ENCODE data around the gene ATP9B.
"Not testable (repeated sequence)": the region's sequence is repeated elsewhere in the genome, so short reads cannot be mapped to it uniquely, and the experiment has no call there.

ATP9B gene

DNA sequence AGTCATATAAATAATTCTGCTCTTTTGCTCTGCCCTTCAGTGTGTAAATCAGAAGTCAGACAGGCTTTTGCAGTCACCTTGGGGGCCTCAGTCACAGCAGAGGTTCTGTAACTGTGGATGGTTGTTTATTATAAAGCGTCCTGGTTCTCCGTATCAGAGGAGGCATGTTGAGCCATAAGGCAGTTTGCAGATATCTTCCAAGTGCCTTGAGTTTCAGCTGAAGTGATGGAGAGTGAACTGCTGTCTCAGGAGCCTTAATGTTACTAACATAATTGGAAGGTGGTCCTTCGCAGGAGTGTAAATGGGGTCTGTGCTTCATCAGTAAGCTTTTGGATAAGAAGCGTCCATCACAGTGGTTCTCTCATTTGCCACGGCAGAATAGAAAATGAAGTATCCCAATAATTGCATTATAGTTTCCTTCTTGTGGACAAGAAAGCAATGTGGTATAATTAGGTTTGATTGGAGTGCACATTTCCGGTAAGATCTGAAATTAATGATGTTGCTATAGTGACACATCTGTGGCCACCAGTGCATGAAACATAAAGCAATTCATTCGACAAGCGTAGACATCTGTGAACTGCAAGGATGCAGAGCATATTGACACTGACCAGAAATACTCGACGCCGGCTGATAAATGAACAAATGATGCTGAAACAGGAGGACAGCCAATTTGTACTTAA, 214.1 kb downstream of the ATP9B start:
- Histone ChIP-seq H3K4me1 (ENCODE audit: control insufficient read depth, insufficient read depth, low read length, poor library complexity, severe bottlenecking) (no peaks in the 10 kb centered on the region), H3K36me3 (ENCODE audit: control insufficient read depth, insufficient read depth, low read length) (no peaks in the 10 kb centered on the region), H3K9me3 (ENCODE audit: control insufficient read depth, low read length) (no peaks in the 10 kb centered on the region), H3K4me3 (ENCODE audit: extremely low read depth, insufficient read depth, low read length, poor library complexity, severe bottlenecking) (no peak overlapping the region), H3K27ac (ENCODE audit: low read depth, low read length, severe bottlenecking) (no peak overlapping the region)
- WGBS, 2 experiments (ENCODE audit: insufficient coverage in 2 of 2), result 93 to 97% methylated on average over 10 of the region's 11 CpGs

DNA sequence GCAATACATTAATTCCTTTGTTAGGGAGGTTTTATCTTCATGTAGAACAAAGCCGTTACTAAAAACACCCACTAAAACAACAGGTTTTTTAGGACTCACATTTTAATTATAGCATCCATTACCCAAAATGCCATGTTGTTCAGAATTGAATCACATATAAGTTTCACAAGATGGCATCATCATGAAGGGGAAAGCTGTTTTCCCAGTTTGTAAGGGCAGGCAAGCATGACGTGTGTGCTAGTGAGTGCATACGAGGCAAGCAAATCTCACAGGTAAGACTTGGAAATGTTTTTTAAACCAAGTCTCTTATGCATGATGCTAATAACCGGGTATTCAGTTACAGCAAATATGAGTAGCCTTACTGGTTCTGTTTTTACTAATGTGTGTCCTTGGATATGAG, 214.7 kb downstream of the ATP9B start:
- H3K9me3 ChIP-seq (ENCODE audit: control insufficient read depth, low read length), result no peaks in the 10 kb centered on the region
- 93 to 100% methylated on average over 3 of the region's 4 CpGs for WGBS, 2 experiments (ENCODE audit: insufficient coverage in 2 of 2)
- no peak overlapping the region for H3K27ac ChIP-seq (ENCODE audit: low read depth, low read length, severe bottlenecking)
- no peaks in the 10 kb centered on the region for H3K4me1 ChIP-seq (ENCODE audit: control insufficient read depth, insufficient read depth, low read length, poor library complexity, severe bottlenecking)
- no peak overlapping the region for H3K4me3 ChIP-seq (ENCODE audit: extremely low read depth, insufficient read depth, low read length, poor library complexity, severe bottlenecking)
- H3K36me3 ChIP-seq (ENCODE audit: control insufficient read depth, insufficient read depth, low read length), result no peaks in the 10 kb centered on the region

DNA sequence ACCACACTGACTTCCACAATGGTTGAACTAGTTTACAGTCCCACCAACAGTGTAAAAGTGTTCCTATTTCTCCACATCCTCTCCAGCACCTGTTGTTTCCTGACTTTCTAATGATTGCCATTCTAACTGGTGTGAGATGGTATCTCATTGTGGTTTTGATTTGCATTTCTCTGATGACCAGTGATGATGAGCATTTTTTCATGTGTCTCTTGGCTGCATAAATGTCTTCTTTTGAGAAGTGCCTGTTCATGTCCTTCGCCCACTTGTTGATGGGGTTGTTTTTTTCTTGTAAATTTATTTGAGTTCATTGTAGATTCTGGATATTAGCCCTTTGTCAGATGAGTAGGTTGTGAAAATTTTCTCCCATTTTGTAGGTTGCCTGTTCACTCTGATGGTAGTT, 216.0 kb downstream of the ATP9B start:
- not testable (repeated sequence) for H3K27ac ChIP-seq (ENCODE audit: low read depth, low read length, severe bottlenecking)

DNA sequence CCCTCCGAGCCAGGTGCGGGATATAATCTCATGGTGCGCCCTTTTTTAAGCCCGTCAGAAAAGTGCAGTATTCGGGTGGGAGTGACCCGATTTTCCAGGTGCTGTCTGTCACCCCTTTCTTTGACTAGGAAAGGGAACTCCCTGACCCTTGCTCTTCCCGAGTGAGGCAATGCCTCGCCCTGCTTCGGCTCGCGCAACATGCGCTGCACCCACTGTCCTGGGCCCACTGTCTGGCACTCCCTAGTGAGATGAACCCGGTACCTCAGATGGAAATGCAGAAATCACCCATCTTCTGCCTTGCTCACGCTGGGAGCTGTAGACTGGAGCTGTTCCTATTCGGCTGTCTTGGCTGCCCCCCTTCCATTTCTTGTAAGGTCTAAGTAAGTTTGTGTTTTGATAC, 221.2 kb downstream of the ATP9B start:
- H3K36me3 ChIP-seq (ENCODE audit: control insufficient read depth, insufficient read depth, low read length); H3K27ac ChIP-seq (ENCODE audit: low read depth, low read length, severe bottlenecking); H3K9me3 ChIP-seq (ENCODE audit: control insufficient read depth, low read length); H3K4me1 ChIP-seq (ENCODE audit: control insufficient read depth, insufficient read depth, low read length, poor library complexity, severe bottlenecking); H3K4me3 ChIP-seq (ENCODE audit: extremely low read depth, insufficient read depth, low read length, poor library complexity, severe bottlenecking): not testable (repeated sequence)
- 96 to 97% methylated on average over 14 to 15 of the region's 15 CpGs for WGBS, 2 experiments (ENCODE audit: insufficient coverage in 2 of 2)

More for the DNA sequence above, 216.0 kb downstream of the ATP9B start:
- not testable (repeated sequence) for H3K4me1 ChIP-seq (ENCODE audit: control insufficient read depth, insufficient read depth, low read length, poor library complexity, severe bottlenecking); H3K4me3 ChIP-seq (ENCODE audit: extremely low read depth, insufficient read depth, low read length, poor library complexity, severe bottlenecking); H3K36me3 ChIP-seq (ENCODE audit: control insufficient read depth, insufficient read depth, low read length); H3K9me3 ChIP-seq (ENCODE audit: control insufficient read depth, low read length)
- no CpG with 5 or more reads among the region's 1 CpG for WGBS, 2 experiments (ENCODE audit: insufficient coverage in 2 of 2)

DNA sequence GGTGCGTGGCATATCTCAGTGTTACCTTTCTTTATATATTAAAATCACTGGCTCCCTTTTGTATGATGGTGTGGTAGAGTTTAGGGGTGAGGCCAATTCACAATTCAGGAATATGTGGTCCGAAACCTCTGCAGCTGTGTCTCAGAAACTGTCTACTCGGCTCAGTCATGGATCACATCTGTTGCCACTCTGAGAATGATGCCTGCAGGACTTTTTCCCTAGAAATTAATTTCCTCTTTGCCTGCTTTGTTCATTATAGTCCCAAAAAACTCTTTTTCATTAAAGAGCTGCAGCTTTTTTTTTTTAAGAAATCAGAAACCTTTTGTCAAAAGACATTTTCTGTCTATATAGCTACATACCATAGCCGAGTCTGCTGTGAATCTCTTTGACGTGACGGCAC, 221.7 kb downstream of the ATP9B start:
- Histone ChIP-seq H3K4me3 (ENCODE audit: extremely low read depth, insufficient read depth, low read length, poor library complexity, severe bottlenecking) (no peak overlapping the region), H3K36me3 (ENCODE audit: control insufficient read depth, insufficient read depth, low read length) (peaks cover 9% of the 10 kb centered on the region), H3K4me1 (ENCODE audit: control insufficient read depth, insufficient read depth, low read length, poor library complexity, severe bottlenecking) (peaks cover 4% of the 10 kb centered on the region), H3K27ac (ENCODE audit: low read depth, low read length, severe bottlenecking) (no peak overlapping the region), H3K9me3 (ENCODE audit: control insufficient read depth, low read length) (peaks cover 4% of the 10 kb centered on the region)
- 96 to 100% methylated on average over 2 of the region's 6 CpGs for WGBS, 2 experiments (ENCODE audit: insufficient coverage in 2 of 2)

DNA sequence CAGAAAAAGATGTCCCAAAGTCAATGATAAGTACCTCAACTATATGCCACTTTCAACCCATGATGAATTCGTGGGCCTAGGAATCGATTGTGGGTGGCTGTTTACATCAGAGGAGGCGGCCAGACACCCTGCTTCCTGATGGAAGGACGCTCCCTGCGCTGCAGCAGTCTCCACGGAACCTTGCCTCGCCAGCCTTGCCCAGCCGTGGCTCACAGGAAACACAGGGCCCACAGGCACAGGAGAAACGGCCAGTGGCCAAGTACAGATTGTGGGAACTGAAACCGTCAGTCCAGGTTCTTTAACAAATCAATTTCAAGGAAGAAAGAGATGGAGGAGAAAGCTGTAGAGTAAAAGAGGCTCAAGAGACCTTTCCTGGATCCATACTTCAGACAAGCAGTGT, 225.0 kb downstream of the ATP9B start:
- Histone ChIP-seq H3K27ac (ENCODE audit: low read depth, low read length, severe bottlenecking) (no peak overlapping the region), H3K4me3 (ENCODE audit: extremely low read depth, insufficient read depth, low read length, poor library complexity, severe bottlenecking) (no peak overlapping the region), H3K9me3 (ENCODE audit: control insufficient read depth, low read length) (peaks cover 4% of the 10 kb centered on the region), H3K4me1 (ENCODE audit: control insufficient read depth, insufficient read depth, low read length, poor library complexity, severe bottlenecking) (peaks cover 4% of the 10 kb centered on the region), H3K36me3 (ENCODE audit: control insufficient read depth, insufficient read depth, low read length) (peaks cover 9% of the 10 kb centered on the region)
- WGBS, 2 experiments (ENCODE audit: insufficient coverage in 2 of 2), result 87 to 93% methylated on average over 6 to 10 of the region's 10 CpGs

DNA sequence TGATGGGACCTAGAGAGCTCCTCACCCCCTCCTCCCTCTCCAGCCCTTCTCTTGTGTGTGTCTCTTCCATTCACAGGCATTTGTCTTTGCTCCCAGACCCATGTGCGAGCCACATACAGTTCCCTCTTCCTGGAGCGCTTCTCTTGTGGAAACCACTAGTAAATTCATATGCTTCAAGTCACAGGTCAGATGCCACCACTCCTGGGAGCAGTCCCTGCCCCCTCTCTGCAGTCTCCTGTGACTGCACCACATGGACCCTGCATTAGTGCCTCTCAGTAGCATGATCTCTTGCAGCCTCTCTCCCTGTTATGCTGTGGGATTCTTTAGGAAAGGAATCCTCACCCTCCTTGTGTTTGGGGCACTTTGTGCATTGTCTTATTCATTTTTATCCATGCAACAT, 230.1 kb downstream of the ATP9B start:
- Histone ChIP-seq H3K36me3 (ENCODE audit: control insufficient read depth, insufficient read depth, low read length) (peaks cover 13% of the 10 kb centered on the region), H3K4me1 (ENCODE audit: control insufficient read depth, insufficient read depth, low read length, poor library complexity, severe bottlenecking) (no peaks in the 10 kb centered on the region), H3K27ac (ENCODE audit: low read depth, low read length, severe bottlenecking) (no peak overlapping the region), H3K4me3 (ENCODE audit: extremely low read depth, insufficient read depth, low read length, poor library complexity, severe bottlenecking) (no peak overlapping the region), H3K9me3 (ENCODE audit: control insufficient read depth, low read length) (no peaks in the 10 kb centered on the region)
- WGBS, 2 experiments (ENCODE audit: insufficient coverage in 2 of 2), result 88 to 100% methylated on average over 2 of the region's 2 CpGs

DNA sequence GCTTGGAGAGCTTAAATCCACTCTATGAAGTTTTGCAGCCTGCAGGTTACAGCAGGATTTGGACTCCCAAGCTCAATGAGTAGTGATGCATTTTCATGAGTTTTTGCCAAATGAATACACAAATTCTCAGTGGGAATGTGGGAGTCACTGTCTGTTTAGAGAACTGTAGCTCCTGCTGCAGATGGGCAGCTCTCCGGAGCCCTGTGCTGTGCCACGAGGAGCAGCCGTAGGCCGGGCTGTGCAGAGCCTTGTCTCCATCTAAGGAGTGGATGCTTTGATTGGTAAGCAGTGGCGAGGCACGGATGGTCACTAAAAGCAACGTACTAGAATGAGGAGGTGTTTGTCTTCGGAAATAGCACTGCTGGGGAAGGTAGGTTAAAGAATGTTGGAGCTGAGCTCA, 230.5 kb downstream of the ATP9B start:
- Histone ChIP-seq H3K9me3 (ENCODE audit: control insufficient read depth, low read length) (no peaks in the 10 kb centered on the region), H3K4me1 (ENCODE audit: control insufficient read depth, insufficient read depth, low read length, poor library complexity, severe bottlenecking) (no peaks in the 10 kb centered on the region)

DNA sequence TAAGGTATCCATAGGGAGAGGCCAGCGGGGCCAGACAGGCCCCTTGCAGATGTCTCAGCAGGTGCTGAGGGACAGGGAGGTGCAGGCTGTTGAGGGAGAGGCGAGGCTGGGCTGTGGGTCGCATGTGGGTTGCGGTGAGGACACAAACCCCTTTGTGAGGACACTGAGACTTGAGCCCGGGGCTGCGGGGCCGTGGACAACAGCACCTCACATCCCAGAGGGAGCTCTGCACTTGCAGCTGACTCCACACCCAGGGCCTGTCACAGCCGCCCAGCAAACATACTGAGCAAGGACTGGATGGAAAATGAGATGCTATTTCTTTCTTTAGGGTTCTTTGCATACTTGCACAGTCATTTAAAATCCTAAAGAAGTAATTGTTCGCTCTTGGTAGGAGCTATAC, 231.2 kb downstream of the ATP9B start:
- no peaks in the 10 kb centered on the region for H3K9me3 ChIP-seq (ENCODE audit: control insufficient read depth, low read length)
- no peak overlapping the region for H3K4me3 ChIP-seq (ENCODE audit: extremely low read depth, insufficient read depth, low read length, poor library complexity, severe bottlenecking)
- 95 to 98% methylated on average over 7 of the region's 9 CpGs for WGBS, 2 experiments (ENCODE audit: insufficient coverage in 2 of 2)
- no peaks in the 10 kb centered on the region for H3K4me1 ChIP-seq (ENCODE audit: control insufficient read depth, insufficient read depth, low read length, poor library complexity, severe bottlenecking)
- no peak overlapping the region for H3K27ac ChIP-seq (ENCODE audit: low read depth, low read length, severe bottlenecking)
- peaks cover 10% of the 10 kb centered on the region for H3K36me3 ChIP-seq (ENCODE audit: control insufficient read depth, insufficient read depth, low read length)

More for the DNA sequence above, 230.5 kb downstream of the ATP9B start:
- 96 to 98% methylated on average over 6 to 8 of the region's 8 CpGs for WGBS, 2 experiments (ENCODE audit: insufficient coverage in 2 of 2)
- Histone ChIP-seq H3K4me3 (ENCODE audit: extremely low read depth, insufficient read depth, low read length, poor library complexity, severe bottlenecking) (no peak overlapping the region), H3K36me3 (ENCODE audit: control insufficient read depth, insufficient read depth, low read length) (peaks cover 10% of the 10 kb centered on the region), H3K27ac (ENCODE audit: low read depth, low read length, severe bottlenecking) (no peak overlapping the region)

DNA sequence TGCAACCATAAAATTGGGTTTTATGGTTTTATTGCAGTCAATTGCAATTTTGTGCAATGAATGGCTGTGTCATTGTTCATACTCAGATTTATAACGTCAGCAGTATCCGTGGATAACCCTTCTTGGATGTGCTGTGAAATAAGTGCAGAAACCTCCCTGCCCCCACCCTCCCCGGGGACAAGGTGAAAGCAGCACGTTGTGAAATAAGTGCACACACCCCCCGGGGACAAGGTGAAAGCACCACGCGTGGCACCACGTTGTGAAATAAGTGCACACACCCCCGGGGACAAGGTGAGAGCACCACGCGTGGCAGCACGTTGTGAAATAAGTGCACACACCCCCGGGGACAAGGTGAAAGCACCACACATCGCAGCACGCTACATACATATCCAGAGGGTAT, 232.9 kb downstream of the ATP9B start:
- 85 to 89% methylated on average over 12 to 13 of the region's 15 CpGs for WGBS, 2 experiments (ENCODE audit: insufficient coverage in 2 of 2)
- Histone ChIP-seq H3K36me3 (ENCODE audit: control insufficient read depth, insufficient read depth, low read length) (peaks cover 13% of the 10 kb centered on the region), H3K4me1 (ENCODE audit: control insufficient read depth, insufficient read depth, low read length, poor library complexity, severe bottlenecking) (no peaks in the 10 kb centered on the region), H3K27ac (ENCODE audit: low read depth, low read length, severe bottlenecking) (no peak overlapping the region), H3K4me3 (ENCODE audit: extremely low read depth, insufficient read depth, low read length, poor library complexity, severe bottlenecking) (no peak overlapping the region), H3K9me3 (ENCODE audit: control insufficient read depth, low read length) (no peaks in the 10 kb centered on the region)

DNA sequence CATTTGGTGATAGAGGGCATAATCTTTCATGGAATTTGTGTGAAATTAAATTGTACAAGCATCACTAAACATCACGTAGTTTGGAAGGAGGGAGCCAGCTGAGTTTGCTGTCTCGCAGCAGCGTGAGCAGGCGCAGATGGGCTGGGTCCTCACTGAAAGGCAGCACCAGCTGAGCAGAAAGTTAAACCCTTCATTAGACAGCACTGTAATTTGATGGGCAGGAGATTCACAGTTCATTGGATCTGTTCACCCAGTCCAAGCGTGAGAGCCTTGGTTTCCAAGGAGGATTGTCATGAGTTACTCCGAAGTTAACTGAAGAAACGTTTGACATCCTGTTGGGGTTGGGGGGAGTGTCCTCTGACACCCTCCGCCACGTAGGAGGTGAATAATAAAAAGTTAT, 236.7 kb downstream of the ATP9B start:
- WGBS, 2 experiments (ENCODE audit: insufficient coverage in 2 of 2), result 88% methylated on average over 8 to 9 of the region's 9 CpGs
- Histone ChIP-seq H3K27ac (ENCODE audit: low read depth, low read length, severe bottlenecking) (no peak overlapping the region), H3K36me3 (ENCODE audit: control insufficient read depth, insufficient read depth, low read length) (peaks cover 19% of the 10 kb centered on the region), H3K9me3 (ENCODE audit: control insufficient read depth, low read length) (no peaks in the 10 kb centered on the region), H3K4me1 (ENCODE audit: control insufficient read depth, insufficient read depth, low read length, poor library complexity, severe bottlenecking) (no peaks in the 10 kb centered on the region), H3K4me3 (ENCODE audit: extremely low read depth, insufficient read depth, low read length, poor library complexity, severe bottlenecking) (no peak overlapping the region)

Data from mesodermal cell (in vitro differentiated cells).